Omental fat pad (tissue), 4 donors: Measurements from ENCODE around the gene SERPINA12. TPM values are rescaled to one million over a fixed set of nuclear protein-coding genes. Genes with fewer than 3 reads are reported as not detected.
"Not testable (repeated sequence)": the region's sequence is repeated elsewhere in the genome, so short reads cannot be mapped to it uniquely, and the experiment has no call there.

Experiments
- ATAC-seq: fragments of 150-250 bp; one replicate; pipeline ENCODE4 v1.9.1; 2016; ENCODE audit warnings: mild to moderate bottlenecking, moderate library complexity; ENCODE audit not compliant: low FRiP score
- DNase-seq: peaks from one replicate; pipeline ENCODE4 v3.0.0-alpha.2; 2019; ENCODE audit warnings: low spot score
- CTCF ChIP-seq, 3 donors: fragments of 450-650 bp; IDR thresholded peaks; one replicate each; pipeline ENCODE4 v1.5.1; 2016 to 2017; ENCODE audit warnings: antibody characterized with exemption in 3 of 3, mild to moderate bottlenecking in 3 of 3, moderate library complexity in 2 of 3
- total RNA-seq, 4 donors: library from RNA; depleted of rRNA; stranded (reverse); fragments of >200 nt; gene quantifications; one replicate each; pipeline ENCODE4 v1.1.0, GENCODE V29; 2016

Gene SERPINA12
- total RNA-seq, 4 donors from 2014 or later: not detected

GRCh38 chr14:94521375-94522114 is 12.3 kb upstream of the SERPINA12 start:
- ATAC-seq: no peak
- no peak for TF ChIP-seq CTCF (IDR thresholded peaks at IDR 0.05)

GRCh38 chr14:94517641-94518257 is 8.5 kb upstream of the SERPINA12 start:
- no peak for TF ChIP-seq CTCF (IDR thresholded peaks at IDR 0.05)
- DNase-seq (no peak), ATAC-seq (no peak)

More at GRCh38 chr14:94521375-94522114, 12.3 kb upstream of the SERPINA12 start:
- DNase-seq: no peak

DNA sequence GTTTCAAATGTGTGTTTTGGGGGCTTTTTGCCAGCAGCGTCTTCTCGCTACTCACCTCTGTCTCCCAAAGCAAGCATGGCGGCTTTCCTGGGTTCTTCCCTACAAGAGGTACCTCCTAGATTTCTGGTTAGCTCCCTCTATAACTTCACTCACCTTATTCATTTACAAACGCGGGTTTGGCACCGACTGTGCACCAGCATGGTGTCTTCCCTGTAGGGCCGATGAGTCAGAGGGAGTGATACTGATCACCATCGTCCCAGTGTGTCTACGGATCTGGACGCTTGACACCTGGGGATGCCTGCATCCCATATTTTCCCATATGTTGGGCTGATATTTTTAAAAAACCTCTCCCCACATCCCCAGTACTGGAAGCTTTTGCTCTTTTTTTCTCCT is 8.0 kb upstream of the SERPINA12 start:
- TF ChIP-seq CTCF (IDR thresholded peaks at IDR 0.05): no peak
- no peak for ATAC-seq
- no peak for DNase-seq

GRCh38 chr14:94515856-94516255 is 6.6 kb upstream of the SERPINA12 start:
- no peak for TF ChIP-seq CTCF (IDR thresholded peaks at IDR 0.05)
- no peak for ATAC-seq
- DNase-seq: no peak

DNA sequence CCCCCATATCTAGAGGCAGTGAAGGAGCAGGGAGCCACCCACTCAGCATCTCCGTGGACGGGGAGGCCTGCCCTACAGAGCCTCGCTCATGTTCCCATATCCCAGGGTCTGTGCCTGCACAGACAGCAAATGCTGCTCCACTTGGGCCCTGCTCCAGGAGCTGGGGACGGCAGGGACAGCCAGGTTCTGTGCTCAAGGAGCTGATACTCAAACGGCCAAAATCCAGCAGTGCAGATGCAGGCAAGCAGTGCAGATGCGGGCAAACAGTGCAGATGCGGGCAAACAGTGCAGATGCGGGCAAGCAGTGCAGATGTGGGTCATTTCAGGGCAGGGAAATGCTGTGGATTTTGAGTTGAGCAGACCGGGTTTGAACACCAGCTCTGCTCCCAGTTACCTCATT is 6.2 kb upstream of the SERPINA12 start:
- ATAC-seq: no peak
- no peak for TF ChIP-seq CTCF (IDR thresholded peaks at IDR 0.05)
- DNase-seq: no peak

GRCh38 chr14:94514351-94514750 is 5.1 kb upstream of the SERPINA12 start:
- DNase-seq: no peak
- ATAC-seq: no peak
- TF ChIP-seq CTCF (IDR thresholded peaks at IDR 0.05): no peak

DNA sequence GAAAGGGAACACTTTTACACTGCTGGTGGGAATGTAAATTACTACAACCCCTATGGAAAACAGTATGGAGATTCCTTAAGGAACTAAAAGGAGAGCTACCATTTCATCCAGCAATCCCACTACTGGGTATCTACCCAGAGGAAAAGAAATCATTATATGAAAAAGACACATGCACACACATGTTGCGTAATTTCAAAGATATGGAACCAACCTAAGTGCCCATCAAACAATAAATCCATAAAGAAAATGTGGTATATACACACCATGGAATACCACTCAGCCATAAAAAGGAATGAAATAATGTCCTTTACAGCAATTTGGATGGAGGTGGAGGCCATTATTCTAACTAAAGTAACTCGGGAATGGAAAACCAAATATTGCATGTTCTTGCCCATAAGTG is 1.2 kb upstream of the SERPINA12 start:
- not testable (repeated sequence) for ATAC-seq, DNase-seq
